HG02763 (cell line): ENCODE measurements around the gene TNXB.
"Not testable (repeated sequence)": the region's sequence is repeated elsewhere in the genome, so short reads cannot be mapped to it uniquely, and the experiment has no call there.

Experiments used
- ATAC-seq: cut with Tn5 transposase; IDR thresholded peaks from one replicate; pipeline ENCODE4 v1.9.1; 2021; ENCODE audit warnings: mild to moderate bottlenecking, moderate library complexity; ENCODE audit not compliant: unreplicated experiment

The TNXB gene

DNA sequence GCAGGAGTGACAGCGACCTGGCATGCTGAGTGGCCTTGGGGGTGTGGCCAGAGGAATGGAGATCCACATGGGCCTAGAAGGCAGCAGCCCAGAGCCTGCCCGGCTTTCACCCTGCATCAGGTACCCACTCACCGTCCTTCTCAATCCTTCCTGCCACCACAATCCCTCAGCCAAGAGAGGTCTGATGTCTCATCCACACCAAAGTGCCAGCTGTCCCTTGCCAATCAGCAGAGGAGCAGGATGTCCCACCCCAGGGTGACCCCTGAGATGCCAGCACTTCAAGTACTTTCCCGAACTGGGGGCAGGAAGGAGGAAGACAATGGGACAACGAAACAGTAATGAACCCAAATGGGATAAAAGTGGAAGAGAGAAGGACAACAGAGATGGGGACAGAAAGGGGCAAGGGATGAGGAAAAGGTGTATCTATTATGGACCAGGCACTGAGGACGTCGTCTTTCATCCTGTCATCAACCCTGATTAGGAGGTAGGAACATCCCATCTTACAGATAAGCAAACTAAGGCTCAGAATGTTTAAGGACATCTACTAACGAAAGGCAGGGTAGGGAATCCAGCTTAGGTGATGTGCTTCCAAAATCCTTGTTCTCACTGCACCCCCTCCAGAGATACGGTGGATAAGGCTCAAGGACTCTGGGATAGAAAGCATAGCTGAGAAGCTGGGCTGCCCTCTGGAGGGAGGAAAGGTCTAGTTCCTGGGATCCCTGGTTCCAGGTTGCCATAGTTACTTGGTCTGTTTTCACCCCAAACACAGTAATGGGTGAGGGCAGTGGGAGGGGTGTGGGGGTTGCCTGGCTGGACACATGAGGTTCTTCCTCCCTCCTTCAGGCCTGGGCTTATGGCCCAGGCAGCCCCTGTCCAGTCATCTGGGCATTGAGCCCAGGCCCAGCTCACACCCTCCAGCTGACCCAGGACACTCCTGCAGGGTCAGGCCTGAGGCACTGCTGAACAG lies 4.5 kb upstream of the TNXB start:
- ATAC-seq, result no peak

DNA sequence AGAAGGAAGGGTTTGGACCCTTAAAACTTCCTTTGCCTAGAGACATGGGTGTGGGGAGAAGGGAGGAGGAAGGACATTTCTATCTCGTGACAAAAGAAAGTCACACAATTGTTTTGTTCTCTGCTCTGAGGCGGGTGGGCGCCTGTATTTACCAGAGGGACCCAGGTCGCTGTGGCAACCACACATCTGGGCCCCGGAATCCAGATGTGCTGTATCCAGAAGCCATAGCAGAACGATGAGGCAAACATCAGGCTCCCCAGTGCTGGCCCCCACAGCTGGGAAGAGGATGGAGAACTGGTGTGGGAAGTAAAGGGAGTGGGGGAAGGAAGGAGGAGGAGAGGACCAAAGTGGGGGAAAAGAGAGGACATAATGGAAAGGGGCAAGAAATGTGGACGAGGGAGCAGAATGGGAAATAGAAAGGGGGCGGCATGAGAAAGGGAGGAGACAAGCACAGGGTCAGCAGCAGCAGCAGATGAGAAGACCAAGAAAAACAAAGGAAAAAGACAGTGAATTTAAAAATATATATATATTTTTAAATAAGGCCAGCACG lies 3.4 kb upstream of the TNXB start:
- ATAC-seq, result no peak

DNA sequence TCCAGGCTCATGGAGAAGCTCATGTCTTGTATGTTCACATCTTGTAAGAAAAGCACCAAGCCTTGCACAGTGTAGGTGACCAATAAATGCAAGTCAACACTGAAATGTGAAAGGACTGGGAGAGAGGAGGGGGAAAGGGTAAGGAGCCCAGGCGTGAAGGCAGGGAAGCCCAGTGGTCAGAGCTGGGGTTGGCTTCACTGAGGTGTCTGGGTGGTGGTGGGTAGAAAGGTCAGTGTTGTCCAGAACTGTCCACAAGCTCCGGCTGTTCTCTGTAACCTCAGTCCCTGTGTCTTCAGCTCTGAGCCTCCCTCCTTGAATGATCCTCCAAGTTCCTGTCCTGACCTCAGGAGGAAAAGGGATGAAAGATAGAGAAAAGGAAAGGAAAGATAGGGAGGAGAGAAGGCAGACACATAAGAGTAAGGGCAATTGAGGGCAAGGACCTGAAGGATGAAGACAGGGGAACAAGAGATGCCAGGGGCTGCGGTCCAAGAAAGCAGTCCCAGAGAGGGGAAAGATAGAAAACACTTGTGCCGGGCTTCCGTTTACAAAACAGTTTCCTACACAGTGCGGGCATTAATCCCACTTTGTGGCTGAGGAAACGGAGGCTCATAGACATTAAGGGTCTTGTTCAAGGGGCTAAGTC lies 2.4 kb upstream of the TNXB start:
- no peak for ATAC-seq

DNA sequence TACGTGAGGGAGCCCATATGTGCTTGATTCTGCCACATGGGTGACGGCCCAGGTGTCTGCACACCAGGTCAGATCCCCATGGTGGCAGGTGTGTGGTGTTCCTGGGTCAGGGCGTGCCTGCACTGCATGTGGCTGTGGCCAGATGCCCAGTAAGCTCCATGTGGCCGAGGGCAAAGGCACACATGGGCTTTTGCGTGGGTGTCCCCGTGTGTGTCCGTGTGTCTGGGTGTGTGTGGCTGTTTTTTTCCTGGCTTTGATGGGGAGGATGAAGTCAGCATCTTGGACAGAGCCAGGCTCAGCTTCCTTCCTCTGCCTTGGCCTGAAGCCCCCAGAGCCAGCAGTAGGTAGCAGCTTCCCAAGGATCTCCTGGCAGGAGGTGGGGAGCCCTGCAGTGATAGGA lies 1.5 kb upstream of the TNXB start:
- ATAC-seq, result no peak

DNA sequence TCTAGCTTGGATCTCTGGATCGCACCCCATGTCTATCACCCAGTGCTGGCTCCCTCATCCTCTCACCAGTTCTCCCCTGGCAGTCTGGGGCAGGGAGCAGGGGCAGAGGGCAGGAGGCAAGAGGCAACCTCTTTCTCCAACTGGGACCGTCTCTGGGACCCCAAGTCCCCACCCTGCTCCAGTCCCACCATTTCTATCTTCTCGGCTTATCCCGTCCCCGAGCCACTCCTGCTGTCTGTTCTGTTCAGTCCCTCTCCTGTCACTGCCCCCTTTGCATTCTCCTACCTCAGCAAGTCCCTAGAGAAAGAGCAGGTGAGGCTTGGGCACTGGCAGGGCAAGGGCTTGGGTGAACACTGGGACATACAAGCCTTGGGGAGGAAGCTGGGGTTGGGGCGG lies 625 bp upstream of the TNXB start:
- ATAC-seq, result no peak

DNA sequence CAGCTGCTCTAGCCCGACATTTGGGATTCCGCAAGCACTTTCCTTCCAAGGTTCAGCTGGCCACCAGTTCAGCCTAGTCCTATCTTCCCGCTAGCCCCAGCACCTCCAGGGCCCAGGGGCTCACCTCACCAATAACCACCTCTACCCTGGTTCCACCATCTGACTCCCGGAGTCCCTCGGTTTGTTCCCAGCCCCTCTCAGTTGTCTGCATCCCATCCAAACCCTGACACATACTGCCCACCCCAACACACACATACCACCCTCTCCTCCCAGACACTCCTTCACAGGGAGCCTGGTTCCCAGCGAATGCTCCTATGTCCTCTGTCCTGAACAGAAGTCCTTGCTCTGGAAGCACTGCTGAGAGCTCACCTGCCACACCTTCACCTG lies 418 bp downstream of the TNXB start:
- ATAC-seq, result no peak

DNA sequence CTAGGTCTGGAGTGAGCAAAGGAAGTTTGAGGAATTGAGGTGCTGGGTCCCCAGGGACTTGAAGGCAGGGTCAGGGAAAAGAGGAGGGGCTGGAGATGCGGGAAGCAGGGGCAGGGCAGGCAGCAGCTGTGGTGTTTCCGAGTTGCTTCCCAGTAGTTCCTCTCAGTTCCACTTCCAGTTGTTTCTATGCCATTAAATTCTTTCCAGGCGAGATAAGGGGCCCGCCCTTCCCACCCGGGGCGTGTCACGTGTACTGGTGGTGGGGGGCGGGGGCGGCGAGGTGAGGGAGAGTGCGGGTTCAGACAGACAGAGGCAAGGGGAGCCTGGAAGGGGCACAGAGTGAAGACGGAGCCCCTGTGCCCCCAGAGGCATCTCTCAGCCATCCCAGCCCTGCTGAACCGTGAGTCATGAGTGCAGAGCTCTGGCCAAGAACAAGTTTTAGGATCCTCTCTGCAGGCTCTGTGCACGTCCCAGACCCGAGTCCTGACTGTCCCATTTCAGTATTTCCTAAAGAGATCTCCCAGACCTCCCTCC lies 977 bp downstream of the TNXB start:
- no peak for ATAC-seq

DNA sequence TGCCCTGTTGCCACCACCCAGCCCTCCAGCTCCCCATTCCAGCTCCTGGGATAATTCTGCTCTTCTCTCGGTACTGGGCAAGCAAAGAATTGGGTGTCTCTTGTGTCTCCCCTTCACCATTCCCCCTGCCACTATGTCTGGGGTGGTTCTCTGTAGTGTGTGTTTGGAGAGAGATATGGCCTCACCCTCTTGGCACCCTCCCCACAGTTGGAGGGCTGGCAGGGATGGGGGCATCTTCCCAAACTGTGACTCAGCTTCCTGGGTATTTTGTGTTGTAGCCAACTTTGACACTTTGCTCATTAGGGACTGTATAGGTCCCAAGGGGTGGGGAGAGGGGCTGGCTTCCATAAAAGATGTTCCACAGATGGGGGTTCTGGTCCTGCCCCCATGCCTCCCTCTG lies 1.7 kb downstream of the TNXB start:
- no peak for ATAC-seq

DNA sequence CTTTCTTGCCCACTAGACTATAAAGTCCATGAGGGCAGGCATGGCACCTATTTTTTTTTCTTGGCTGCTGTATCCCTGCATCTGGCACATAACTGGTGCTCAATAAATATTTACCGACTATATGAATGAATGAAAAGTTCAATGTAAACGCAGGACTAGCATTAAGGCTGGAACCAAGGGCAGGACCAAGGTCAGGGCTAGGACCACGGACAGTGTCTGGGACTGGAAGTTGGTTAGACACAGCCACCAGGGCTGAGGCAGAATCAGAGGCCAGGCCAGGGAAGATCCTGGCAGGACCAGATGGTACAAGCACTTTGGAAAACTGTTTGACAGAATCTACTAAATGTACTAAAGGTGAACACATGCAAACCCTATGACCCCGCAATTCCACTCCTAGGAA lies 3.7 kb downstream of the TNXB start:
- no peak for ATAC-seq

DNA sequence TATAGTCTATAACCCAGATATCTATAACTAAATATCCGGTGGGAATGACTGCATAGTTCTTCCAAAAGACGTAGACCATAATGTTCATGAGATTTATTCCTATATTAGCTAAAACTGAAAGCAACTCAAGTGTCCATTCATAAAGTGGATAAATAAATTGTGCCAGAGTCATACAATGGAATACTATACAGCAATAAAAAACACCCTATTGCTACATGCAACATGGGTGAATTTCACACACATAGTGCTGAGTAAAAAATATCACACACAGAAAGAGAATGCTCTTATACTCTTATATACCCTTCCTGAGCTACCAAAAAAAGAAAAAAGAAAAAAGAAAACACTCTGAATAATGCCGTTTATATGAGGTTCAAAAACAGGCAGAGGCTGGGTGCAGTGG lies 6.9 kb downstream of the TNXB start:
- ATAC-seq, result no peak

DNA sequence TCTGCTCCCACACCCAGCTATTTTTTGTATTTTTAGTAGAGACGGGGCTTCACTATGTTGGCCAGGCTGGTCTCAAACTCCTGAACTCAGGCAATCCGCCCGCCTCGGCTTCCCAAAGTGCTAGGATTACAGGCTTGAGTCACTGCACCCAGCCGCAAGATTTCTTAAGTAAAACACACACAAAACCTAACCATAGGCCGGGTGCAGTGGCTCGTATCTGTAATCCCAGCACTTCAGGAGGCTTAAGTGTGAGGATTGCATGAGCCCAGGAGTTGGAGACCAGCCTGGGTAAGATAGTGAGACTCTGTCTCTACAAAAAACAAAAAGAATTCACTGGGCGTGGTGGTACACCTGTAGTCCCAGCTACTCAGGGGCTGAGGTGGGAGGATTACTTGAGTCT lies 8.9 kb downstream of the TNXB start:
- not testable (repeated sequence) for ATAC-seq

DNA sequence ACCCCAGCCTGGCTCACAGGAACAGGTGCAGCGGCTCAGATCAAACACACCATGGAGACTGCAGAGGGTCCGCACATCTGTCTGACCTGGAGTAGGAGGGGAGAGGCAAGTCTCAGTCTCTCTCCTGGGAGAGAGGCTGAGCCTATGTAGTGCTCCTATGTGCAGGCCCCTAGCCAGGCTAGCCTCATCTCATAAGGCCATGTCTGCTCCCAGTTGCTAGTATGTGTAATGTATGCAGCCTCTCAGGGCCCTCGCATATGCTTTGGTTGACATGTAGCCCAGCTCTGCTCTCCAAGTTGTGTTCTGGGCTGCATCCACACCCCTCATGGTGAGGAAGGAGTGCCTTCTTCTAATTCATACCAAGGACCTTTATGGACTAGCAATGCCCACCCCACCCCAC lies 11.8 kb downstream of the TNXB start:
- ATAC-seq, result no peak

DNA sequence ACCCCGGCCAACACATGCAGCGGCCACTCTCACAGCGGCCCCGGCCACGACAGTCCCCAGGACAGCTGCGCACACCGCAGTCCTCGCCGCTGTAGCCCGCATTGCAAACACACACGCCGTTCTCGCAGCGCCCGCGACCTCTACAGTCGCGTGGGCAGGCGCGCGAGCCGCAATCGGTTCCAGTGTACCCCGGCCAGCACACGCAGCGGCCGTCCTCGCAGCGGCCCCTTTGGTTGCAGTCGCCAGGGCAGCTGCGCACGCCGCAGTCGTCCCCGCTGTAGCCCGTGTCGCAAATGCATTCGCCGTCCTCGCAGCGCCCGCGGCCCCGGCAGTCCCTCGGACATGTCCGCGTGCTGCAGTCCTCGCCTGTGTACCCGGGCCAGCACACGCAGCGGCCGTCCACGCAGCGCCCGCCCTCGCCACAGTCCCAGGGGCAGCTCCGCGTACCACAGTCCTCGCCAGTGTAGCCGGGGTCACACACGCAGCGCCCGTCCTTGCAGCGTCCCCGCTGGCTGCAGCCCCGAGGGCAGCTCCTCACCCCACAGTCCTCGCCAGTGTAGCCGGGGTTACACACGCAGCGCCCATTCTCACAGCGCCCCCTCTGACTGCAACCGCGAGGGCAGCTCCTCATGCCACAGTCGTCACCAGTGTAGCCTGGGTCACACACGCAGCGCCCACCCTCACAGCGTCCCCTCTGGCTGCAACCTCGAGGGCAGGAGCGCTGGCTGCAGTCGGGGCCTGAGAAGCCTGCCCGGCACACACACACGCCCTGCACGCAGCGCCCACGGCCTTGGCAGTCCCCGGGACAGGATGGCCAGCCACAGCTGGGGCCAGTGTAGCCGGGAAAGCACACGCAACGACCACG lies 12.5 kb downstream of the TNXB start:
- no peak for ATAC-seq

DNA sequence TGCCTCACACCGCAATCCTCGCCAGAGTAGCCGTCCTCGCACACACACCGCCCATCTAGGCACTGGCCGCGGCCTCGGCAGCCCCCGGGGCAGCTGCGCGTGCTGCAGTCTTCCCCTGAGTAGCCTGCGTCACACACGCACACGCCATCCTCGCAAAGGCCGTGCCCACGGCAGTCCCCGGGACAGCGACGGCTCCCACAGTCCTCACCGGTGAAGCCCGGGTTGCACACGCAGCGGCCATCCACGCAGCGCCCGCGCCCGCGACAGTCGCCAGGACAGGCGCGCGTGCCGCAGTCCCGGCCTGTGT lies 13.1 kb downstream of the TNXB start:
- ATAC-seq, result no peak

DNA sequence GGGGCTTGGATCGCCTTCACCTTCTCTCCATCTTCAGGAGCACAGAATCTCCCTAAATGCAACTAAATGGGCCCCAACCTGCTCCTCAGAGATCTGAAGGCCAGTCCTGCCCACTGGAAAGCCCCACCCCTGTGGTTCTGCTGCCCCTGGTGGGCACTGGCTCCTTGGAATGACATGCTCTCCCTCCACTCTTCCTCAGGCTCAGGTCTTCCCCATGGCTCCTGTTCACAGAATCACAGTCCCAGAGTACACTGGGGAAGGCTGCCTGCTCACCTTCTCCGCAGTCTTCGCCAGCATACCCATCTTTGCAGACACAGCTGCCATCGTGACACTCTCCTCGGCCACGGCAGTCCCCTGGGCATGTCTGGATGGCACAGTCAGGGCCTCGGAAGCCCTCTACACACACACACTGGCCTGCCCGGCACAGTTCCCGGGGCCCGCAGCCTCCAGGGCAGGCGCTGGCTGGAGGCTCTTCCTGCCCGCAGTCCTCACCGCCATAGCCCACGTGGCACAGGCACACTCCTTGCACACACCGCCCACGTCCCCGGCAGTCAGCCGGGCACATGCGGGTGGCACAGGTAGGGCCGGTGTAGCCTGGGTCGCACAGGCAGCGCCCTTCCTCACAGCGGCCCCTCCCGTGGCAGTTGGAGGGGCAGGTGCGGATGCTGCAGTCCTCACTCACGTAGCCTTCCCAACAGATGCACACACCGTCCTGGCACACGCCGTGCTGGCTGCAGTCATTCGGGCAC lies 13.6 kb downstream of the TNXB start:
- no peak for ATAC-seq

DNA sequence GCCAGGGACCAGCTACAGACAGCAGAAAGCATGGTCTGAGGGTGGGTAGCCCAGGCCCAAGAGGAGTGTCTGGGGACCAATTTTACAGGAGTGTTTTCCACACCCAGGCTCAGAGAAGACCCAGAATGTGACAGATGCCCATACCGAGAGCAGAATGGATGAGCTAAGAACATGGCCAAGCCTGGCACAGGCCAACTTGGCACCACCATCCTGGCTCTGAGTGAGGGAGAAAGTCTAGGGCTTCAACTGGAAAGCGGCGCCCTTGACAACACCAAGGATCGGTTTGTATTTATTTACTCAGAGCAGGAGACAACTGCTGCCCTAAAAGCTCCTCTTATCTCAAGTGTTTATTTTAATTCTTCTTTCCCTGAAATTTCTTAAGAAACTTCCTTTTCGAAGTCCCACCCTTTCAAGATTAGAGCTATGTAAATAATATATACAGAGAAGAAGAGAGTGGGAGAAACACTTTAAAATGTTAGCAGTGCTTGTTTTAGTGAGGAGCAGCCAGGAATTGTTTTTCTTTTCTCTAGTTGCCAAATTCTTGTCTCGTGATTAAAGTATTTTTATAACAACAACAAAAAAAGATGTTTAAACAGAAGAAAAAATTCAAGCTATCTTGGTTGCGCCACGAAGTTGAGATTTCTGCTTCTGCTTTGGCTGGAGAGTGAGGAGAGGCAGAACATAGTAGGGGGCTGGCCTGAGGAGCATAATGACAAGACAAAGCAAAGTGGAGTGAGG lies 16.2 kb downstream of the TNXB start:
- no peak for ATAC-seq

DNA sequence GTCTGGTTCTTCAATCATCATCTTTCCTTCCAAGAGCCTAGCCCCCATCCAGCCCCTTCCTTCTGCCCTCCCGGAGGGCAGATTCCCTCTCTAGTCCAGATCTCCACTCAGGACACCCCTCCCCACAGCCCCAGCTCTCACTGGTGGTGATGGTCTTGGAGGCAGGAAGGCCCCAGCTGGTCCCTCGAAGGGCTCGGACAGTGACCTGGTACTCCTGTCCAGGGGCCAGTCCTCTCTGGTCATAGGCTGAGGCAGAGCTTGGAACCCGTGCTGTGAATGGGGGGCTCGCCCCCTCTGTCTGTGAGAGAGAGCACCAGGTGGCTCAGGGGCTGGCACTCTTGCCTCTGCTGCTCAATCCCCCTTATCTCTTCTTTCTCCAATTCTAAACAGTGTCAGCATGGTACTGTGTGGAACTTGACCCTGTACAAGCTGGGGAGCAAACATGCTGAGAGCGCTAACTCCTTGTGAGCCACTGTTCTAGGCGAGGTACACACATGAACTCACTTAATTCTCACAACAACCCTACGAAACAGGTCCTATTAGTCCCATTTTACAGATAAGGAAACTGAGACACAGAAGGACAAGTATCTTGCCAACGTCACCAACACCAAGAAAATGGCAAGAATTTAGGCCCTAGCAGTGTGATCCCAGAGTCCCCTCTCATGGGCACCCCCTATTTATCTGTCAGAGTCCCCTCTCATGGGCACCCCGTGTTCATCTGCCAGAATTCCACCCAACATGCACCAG lies 19.9 kb downstream of the TNXB start:
- no peak for ATAC-seq

DNA sequence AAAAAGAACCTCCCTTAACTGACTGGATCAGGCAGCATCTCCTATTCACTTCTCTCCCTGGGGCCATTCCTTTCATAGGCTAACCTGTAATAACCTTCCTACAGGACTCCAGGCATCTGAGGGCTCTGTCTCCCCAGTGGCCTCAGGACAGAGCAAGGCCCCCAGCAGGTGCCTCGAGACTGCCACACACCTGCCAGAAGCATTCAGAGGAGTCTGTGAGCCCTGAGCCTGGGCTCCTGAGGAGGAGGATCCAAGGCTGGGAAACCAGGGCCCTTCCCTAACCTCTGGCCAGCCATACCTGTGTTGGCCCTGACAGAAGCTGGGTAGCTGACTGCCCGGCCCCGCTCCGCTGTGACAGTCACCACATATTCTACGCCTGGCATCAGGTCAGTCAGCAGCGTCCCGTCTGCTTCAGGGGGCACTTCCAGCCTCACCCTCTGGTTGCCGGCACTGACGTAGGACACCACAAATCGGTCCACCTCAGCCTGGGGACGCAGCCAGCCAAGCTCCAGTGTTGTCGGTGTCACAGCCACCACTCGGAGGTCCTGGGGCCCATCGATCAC lies 20.6 kb downstream of the TNXB start:
- no peak for ATAC-seq
